Lung (tissue), 12 donors: Measurements from ENCODE around the gene EN1. TPM values are rescaled to one million over a fixed set of nuclear protein-coding genes. Genes with fewer than 3 reads are reported as not detected.

Source experiments
- ATAC-seq: fragments of 200-7000 bp; cut with Tn5 transposase; one replicate; pipeline ENCODE4 v1.9.1; 2020; ENCODE audit warnings: moderate number of reproducible peaks; ENCODE audit not compliant: insufficient read depth, low FRiP score
- DNase-seq, 3 donors: peaks; one replicate each; pipeline ENCODE4 v3.0.0-alpha.2; 2013 to 2017
- H3K27ac ChIP-seq, 2 donors: one replicate each; pipeline ENCODE4 v1.5.1; 2013; ENCODE audit warnings: mild to moderate bottlenecking in 2 of 2, moderate library complexity in 2 of 2, control low read depth in 1 of 2, inconsistent platforms in 1 of 2, low read depth in 1 of 2, low read length in 1 of 2
- H3K27me3 ChIP-seq, 3 donors: one replicate each; pipeline ENCODE4 v1.5.1; 2013; ENCODE audit warnings: low read length in 2 of 3; ENCODE audit not compliant: control insufficient read depth in 3 of 3, insufficient read depth in 3 of 3
- H3K36me3 ChIP-seq, 4 donors: one replicate each; pipeline ENCODE4 v1.5.1; 2013; ENCODE audit warnings: low read length in 4 of 4, mild to moderate bottlenecking in 1 of 4, moderate library complexity in 1 of 4; ENCODE audit not compliant: control insufficient read depth in 4 of 4, insufficient read depth in 4 of 4
- H3K4me1 ChIP-seq, 5 donors: one replicate each; pipeline ENCODE4 v1.5.1; 2013; ENCODE audit warnings: low read length in 5 of 5, mild to moderate bottlenecking in 2 of 5, moderate library complexity in 1 of 5; ENCODE audit not compliant: control insufficient read depth in 5 of 5, insufficient read depth in 5 of 5
- H3K4me3 ChIP-seq: one replicate; pipeline ENCODE4 v1.5.1; 2013; ENCODE audit warnings: mild to moderate bottlenecking, control low read depth, moderate library complexity
- H3K9ac ChIP-seq, 2 donors: one replicate each; pipeline ENCODE4 v1.5.1; 2013; ENCODE audit warnings: low read length in 2 of 2, control low read depth in 1 of 2; ENCODE audit not compliant: insufficient read depth in 1 of 2
- H3K9me3 ChIP-seq, 4 donors: one replicate each; pipeline ENCODE4 v1.5.1; 2013; ENCODE audit warnings: low read length in 3 of 4, mild to moderate bottlenecking in 1 of 4, moderate library complexity in 1 of 4; ENCODE audit not compliant: control insufficient read depth in 4 of 4, insufficient read depth in 3 of 4
- CTCF ChIP-seq: IDR thresholded peaks from 2 replicates; pipeline ENCODE4 v1.5.1; 2012; ENCODE audit warnings: mild to moderate bottlenecking; ENCODE audit errors: control extremely low read depth, extremely low read depth
- WGBS, 2 donors: extraction: QIAGEN DNeasy Blood & Tissue Kit; methylation state at CpG; one replicate each; pipeline ENCODE4 v1.1.7; 2013; 5-methylcytosine and 5-hydroxymethylcytosine counted together
- polyA plus RNA-seq, 2 donors: library from polyadenylated mRNA; stranded (reverse); fragments of 200-250 nt; gene quantifications; one replicate each; pipeline ENCODE4 v1.2.1, GENCODE V29; 2013
- total RNA-seq, 2 donors: library from RNA; depleted of rRNA in 1 of 2; stranded (reverse); fragments of >200 nt in 1 of 2; gene quantifications; one replicate each; pipeline ENCODE4 v1.2.1, GENCODE V29; 2014 to 2021
- donor health status: control.
- donor health status: control.
- donor health status: Bipolar disorder and iron deficiency.
- donor health status: healthy.
- donor health status: DM: yes; HTN: yes; CAD: no.

Gene EN1
- total and polyA plus RNA-seq, 4 donors, result not detected

GRCh38 chr2:118803012-118803411, 44.4 kb downstream of the EN1 start:
- no peak for DNase-seq
- no peak overlapping the region for H3K9ac ChIP-seq
- peaks cover 0 to 4% (median 0%) of the 10 kb centered on the region in 4 donors for H3K9me3 ChIP-seq
- 66 to 84% methylated on average over 5 of the region's 5 CpGs for WGBS, 2 donors
- H3K36me3 ChIP-seq, result no peaks in the 10 kb centered on the region
- no peaks in the 10 kb centered on the region for H3K4me1 ChIP-seq
- H3K27me3 ChIP-seq, result peaks cover 0 to 38% (median 10%) of the 10 kb centered on the region in 3 donors
- no peak overlapping the region for H3K27ac ChIP-seq
- no peak overlapping the region for H3K4me3 ChIP-seq
- no peak for ATAC-seq
- no peak for TF ChIP-seq CTCF

DNA sequence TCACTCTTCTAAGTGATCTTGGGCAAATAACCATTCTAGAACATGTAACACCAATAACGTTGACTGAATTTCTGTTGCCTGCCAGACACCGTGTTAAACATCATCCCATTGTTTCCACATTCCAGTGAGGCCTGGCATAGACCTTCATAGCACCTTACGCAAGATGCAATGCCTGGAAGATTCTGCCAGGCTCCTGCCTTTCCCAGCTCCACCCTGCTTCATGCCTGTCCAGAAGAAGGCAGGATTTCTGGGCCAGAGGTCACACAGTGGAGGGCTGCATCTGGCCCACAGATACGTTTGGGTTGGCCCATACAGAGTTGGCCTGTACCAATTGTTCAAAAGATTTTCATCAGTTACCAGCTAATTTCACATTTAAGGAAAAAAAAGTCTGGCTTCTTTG, 46.3 kb downstream of the EN1 start:
- WGBS, 2 donors, result 72 to 79% methylated on average over 4 of the region's 4 CpGs
- Histone ChIP-seq H3K4me1 (no peaks in the 10 kb centered on the region), H3K9me3 (peaks cover 0 to 4% (median 0%) of the 10 kb centered on the region in 4 donors), H3K27me3 (peaks cover 0 to 25% (median 8%) of the 10 kb centered on the region in 3 donors), H3K36me3 (no peaks in the 10 kb centered on the region), H3K4me3 (no peak overlapping the region), H3K27ac (no peak overlapping the region), H3K9ac (no peak overlapping the region)
- no peak for ATAC-seq
- no peak for DNase-seq
- no peak for TF ChIP-seq CTCF

- Histone ChIP-seq H3K4me3 (no peak overlapping the region), H3K4me1 (no peaks in the 10 kb centered on the region), H3K27me3 (peaks cover 0 to 21% (median 8%) of the 10 kb centered on the region in 3 donors), H3K9me3 (peaks cover 0 to 4% (median 0%) of the 10 kb centered on the region in 4 donors), H3K27ac (no peak overlapping the region), H3K36me3 (no peaks in the 10 kb centered on the region), H3K9ac (no peak overlapping the region)
- WGBS, 2 donors, result 76 to 82% methylated on average over 4 of the region's 4 CpGs
- DNase-seq (no peak), ATAC-seq (no peak)
- no peak for TF ChIP-seq CTCF
These were observed 46.7 kb downstream of the EN1 start for GRCh38 chr2:118800736-118801135.

DNA sequence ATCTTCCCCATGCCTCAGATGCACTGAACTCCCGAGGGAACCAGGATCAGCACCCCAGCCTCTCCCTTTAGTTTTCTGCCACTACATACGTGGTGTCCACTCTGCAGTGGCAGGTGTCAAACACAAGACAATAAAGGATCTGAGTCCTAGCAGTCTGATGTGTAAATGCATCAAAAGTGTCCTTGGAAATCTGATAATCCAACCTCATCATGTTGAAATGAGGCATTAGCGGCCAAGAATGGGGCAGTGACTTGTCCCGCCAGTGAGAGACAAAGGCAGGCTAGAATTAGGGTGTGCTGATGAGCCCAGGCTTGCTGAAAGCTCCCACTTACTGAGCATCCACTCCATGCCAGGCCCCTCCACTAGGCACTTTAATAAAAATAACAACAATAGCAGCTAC, 52.9 kb downstream of the EN1 start:
- Histone ChIP-seq H3K4me1 (no peaks in the 10 kb centered on the region), H3K36me3 (no peaks in the 10 kb centered on the region), H3K27ac (no peak overlapping the region), H3K9ac (no peak overlapping the region), H3K4me3 (no peak overlapping the region), H3K27me3 (peaks cover 0 to 3% (median 0%) of the 10 kb centered on the region in 3 donors), H3K9me3 (no peaks in the 10 kb centered on the region)
- WGBS, 2 donors, result 76 to 80% methylated on average over 4 of the region's 4 CpGs
- ATAC-seq (no peak), DNase-seq (no peak)
- TF ChIP-seq CTCF, result no peak
